Dedifferentiated amniotic fluid mesenchymal stem cell (primary cell): ENCODE results near the gene FBXO47.

Experiments used
- DNase-seq: peaks from one replicate; pipeline ENCODE4 v3.0.0-alpha.2; 2016; ENCODE audit errors: extremely low spot score

Gene FBXO47

GRCh38 chr17:38967290-38967738 lies at the start of gene FBXO47:
FBXO47 (minus strand) TSS chr17:38967403; CDS start chr17:38963025, 4,378 bp downstream.
- no peak for DNase-seq

- DNase-seq = no peak
Measured at GRCh38 chr17:39016193-39017153, 49.3 kb upstream of the FBXO47 start.

- DNase-seq = no peak
Measured at GRCh38 chr17:39015546-39015935, 48.3 kb upstream of the FBXO47 start.

- DNase-seq = no peak
Measured at GRCh38 chr17:39014795-39015545, 47.8 kb upstream of the FBXO47 start.

- peak; percentile 46 for DNase-seq
Measured at GRCh38 chr17:39014044-39014794, 47.0 kb upstream of the FBXO47 start.

GRCh38 chr17:39012725-39013124 lies 45.5 kb upstream of the FBXO47 start:
- DNase-seq = no peak

- no peak for DNase-seq
Measured at GRCh38 chr17:39011907-39012468, 44.8 kb upstream of the FBXO47 start.

- DNase-seq = no peak
Measured at GRCh38 chr17:39009581-39010001, 42.4 kb upstream of the FBXO47 start.

GRCh38 chr17:39008633-39009032 lies 41.4 kb upstream of the FBXO47 start:
- DNase-seq = no peak

GRCh38 chr17:39002991-39003715 lies 36.0 kb upstream of the FBXO47 start:
- peak; percentile 26 for DNase-seq

GRCh38 chr17:39001703-39002637 lies 34.8 kb upstream of the FBXO47 start:
- peak; percentile 80 for DNase-seq

- DNase-seq = peak; percentile 36
Measured at GRCh38 chr17:39000021-39000601, 32.9 kb upstream of the FBXO47 start.

- DNase-seq = no peak
Measured at GRCh38 chr17:38996660-38997337, 29.6 kb upstream of the FBXO47 start.

GRCh38 chr17:38994026-38994425 lies 26.8 kb upstream of the FBXO47 start:
- no peak for DNase-seq

GRCh38 chr17:38984666-38985065 lies 17.5 kb upstream of the FBXO47 start:
- DNase-seq = no peak

GRCh38 chr17:38982858-38983746 lies 15.9 kb upstream of the FBXO47 start:
- peak; percentile 58 for DNase-seq

GRCh38 chr17:38981636-38982035 lies 14.4 kb upstream of the FBXO47 start:
- no peak for DNase-seq
